Coronary artery (tissue), 2 donors: ENCODE measurements around the gene ADAMTSL5.

Experiments used
- DNase-seq: peaks from one replicate; pipeline ENCODE4 v3.0.0-alpha.2; 2017; ENCODE audit warnings: low spot score
- H3K27ac ChIP-seq, 2 donors: fragments of 200-600 bp; sonication (generic); one replicate each; pipeline ENCODE4 v1.5.1; 2016 to 2019
- H3K4me3 ChIP-seq: fragments of 200-600 bp; sonication (generic); 2 replicates; pipeline ENCODE4 v1.5.1; 2016; ENCODE audit warnings: mild to moderate bottlenecking, moderate library complexity
- TF ChIP-seq, protein P1 (sequence below): fragments of 200-600 bp; sonication (generic); IDR thresholded peaks from one replicate; pipeline ENCODE4 v1.5.1; 2019; ENCODE audit warnings: antibody characterized with exemption

ADAMTSL5 gene

DNA sequence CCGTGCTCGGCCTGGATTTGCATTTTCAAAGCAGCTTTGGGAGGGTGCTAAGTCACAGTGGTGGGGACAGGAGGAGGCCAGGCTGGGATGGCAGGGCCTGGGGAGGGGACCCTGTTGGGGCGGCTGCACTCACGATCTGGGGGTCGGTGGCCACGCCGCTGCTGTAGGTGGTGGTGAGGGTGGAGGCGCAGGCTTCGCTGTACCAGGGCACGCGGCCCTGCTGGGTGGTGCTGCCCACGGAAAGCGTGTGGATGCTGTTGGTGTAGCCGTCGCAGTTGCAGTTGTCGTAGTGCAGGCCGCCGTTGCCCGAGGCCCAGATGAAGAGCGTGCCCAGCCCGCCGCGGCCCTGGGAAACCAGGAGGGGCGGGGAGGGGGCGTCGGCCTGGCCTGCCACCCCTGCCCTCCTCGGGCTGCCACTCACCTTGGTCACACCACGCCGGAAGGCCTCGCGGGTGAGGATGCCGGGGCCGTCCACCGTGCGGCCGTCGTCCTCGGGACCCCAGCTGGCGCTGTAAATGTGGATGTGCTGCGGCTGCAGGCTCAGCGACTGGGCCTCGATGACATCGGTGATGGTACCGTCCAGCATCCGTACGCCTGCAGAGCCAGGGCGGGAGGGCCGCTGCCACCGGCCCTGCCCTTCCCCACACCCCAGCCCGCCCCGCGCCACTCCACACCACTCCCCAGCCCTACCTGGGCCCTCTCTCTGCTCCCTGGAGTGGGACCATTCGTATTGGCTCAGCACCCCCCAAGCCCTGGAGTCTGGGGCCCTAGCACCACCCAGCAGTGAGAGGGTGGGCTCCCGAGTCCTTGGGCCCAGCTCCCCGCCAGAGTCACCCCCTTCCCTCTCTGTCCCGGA, 25.9 kb downstream of the ADAMTSL5 start:
- Histone ChIP-seq H3K4me3 (no peak overlapping the region), H3K27ac (no peak overlapping the region)
- no peak for DNase-seq
- TF ChIP-seq, protein P1, sequence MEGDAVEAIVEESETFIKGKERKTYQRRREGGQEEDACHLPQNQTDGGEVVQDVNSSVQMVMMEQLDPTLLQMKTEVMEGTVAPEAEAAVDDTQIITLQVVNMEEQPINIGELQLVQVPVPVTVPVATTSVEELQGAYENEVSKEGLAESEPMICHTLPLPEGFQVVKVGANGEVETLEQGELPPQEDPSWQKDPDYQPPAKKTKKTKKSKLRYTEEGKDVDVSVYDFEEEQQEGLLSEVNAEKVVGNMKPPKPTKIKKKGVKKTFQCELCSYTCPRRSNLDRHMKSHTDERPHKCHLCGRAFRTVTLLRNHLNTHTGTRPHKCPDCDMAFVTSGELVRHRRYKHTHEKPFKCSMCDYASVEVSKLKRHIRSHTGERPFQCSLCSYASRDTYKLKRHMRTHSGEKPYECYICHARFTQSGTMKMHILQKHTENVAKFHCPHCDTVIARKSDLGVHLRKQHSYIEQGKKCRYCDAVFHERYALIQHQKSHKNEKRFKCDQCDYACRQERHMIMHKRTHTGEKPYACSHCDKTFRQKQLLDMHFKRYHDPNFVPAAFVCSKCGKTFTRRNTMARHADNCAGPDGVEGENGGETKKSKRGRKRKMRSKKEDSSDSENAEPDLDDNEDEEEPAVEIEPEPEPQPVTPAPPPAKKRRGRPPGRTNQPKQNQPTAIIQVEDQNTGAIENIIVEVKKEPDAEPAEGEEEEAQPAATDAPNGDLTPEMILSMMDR: no peak

DNA sequence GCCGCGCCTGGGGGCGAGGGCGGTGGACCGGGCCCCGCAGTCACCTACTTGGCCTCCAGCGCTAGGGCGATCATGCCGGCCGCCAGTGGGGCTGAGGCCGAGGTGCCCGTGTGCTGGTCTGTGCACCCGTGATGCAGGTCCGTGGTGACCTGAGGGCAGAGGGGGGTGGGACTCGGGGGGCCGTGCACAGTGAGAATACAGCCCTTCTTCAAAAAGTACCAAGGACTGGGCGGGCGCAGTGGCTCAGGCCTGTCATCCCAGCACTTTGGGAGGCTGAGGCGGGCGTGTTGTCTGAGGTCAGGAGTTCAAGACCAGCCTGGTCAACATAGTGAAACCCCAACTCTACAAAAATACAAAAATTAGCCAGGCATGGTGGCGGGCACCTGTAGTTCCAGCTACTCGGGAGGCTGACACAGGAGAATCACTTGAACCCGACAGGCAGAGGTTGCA, 28.8 kb downstream of the ADAMTSL5 start:
- TF ChIP-seq, protein P1: no peak
- Histone ChIP-seq H3K4me3 (no peak overlapping the region), H3K27ac (no peak overlapping the region)
- DNase-seq: no peak

DNA sequence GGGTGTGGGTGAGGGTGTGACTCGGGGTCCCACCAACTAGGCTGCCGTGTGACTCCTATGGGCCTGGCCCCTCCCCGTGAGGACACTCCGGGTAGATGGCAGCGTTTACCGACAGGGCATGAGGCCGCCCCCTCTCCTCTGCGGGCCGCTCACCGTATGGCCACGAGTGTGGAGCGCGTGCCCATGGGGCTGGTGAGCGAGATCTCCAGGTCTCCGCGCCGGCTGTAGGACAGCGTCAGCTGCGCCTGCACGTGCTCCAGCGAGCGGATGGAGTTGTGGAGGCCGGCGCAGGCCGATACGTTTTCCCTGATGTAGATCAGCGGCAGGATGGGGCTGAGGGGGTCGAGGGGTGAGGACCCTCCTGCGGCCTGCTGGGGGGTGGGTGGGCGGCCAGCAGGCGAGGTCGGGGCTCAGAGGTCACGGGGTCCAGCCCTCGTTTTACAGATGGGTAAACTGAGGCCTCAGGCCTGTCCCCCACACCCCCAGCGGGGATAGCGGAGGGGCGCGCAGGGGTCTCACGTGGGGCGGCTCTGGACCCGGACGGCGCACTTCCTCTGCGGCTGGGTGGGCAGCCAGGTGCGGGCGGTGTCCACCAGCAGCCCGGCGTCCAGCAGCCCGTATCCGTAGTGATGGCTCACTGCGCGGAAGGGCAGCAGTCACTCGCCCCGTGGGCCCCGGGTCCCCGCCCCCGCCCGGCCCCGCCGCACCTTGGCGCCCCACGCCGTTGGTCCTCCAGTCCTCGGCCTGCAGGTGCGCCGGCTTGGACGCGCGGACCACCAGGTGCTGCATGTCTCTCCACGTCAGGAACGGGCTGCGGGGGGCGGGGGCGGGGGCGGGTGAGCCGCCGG, 29.5 kb downstream of the ADAMTSL5 start:
- Histone ChIP-seq H3K27ac (no peak overlapping the region), H3K4me3 (no peak overlapping the region)
- TF ChIP-seq, protein P1: no peak
- no peak for DNase-seq

DNA sequence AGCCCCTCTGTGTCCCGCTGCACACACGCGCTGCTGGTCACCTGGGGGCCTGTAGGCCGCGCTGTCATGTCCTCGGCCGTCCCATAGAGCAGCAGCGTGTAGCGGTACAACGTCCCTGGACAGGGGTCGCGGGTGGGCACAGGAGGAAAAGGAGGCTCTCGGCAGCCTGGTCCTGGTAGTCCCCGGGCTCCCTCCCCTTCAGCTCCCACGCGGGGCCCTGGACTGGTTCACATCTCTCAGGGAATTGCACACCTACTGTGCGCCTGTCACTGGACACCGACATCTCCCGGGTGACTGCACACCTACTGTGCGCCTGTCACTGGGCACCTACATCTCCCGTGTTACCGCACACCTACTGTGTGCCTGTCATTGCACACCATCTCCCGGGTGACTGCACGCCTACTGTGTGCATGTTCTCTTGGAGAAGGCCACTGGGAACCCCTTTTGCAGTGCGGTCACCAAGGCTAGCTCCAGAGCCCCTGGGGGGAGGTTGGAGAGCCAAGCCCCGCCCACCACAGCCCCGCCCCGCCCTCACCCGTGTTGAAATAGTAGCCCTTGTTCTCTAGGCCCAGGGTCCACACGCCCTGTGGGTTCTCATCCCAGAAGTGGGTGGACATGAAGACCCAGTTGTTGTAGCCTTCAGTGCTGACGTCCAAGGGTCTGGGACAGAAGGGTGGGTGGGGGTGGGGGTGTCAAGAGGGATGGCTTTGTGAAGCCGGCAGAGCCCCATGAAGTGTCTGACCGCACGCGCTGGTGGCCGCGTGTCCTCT, 30.3 kb downstream of the ADAMTSL5 start:
- TF ChIP-seq, protein P1: no peak
- Histone ChIP-seq H3K27ac (no peak overlapping the region), H3K4me3 (no peak overlapping the region)
- DNase-seq: no peak

DNA sequence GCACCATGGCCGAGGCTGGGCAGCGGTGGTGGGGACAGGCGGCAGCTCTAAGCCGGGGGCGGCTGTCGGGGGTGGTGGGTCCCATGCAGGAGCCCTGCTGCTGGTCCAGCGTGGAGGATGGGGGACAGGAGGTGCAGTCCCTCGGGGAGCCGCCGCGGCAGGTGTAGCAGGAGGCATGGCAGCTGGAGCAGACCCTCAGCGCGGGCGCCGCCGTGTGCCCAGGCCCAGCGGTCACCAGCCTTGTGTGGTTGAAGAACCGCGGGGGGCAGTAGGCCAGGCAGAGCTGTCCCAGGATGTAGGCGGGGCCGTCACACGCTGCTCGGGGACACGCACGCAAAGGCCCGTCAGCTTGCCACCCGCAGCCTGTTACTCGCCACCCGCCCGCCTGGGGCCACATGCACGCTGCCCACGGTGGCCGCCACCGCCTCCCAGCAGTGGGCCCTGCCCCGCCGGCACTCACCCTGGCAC, 30.9 kb downstream of the ADAMTSL5 start:
- TF ChIP-seq, protein P1: no peak
- no peak for DNase-seq
- Histone ChIP-seq H3K27ac (no peak overlapping the region), H3K4me3 (no peak overlapping the region)

DNA sequence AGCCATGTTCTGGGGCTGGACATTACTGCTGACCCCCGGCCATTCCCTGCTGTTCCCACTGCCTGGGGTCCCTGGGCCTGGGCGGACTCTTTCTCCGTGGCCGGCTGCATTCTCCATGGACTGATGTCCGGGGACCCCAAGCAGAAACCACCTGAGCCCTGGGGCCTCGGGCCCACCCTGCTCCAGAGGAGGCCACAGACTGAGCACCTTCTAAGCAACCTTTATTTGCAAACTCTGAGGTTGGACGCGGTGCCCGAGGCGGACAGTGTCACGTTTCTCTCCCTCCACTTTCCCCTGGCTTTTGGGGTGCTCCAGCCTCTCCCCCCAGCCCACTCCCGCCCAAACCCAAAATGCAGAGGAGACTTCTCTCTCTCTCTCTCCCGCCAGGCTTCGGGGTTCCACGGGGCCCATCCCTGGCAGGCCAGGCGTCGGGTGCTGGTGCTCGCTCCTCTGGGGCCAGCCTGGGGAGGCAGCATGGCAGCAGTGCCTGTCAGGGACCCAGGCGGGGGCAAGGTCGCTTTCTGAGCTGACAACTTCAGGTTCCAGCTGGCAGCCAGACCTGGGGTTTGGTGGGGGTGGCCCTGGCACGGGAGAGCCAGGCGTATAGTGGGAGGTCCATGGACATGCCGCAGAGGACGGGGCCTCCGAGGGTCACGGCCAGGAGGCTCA, 31.5 kb downstream of the ADAMTSL5 start:
- Histone ChIP-seq H3K4me3 (no peak overlapping the region), H3K27ac (no peak overlapping the region)
- TF ChIP-seq, protein P1: no peak
- DNase-seq: no peak
